Activated CD4-positive, alpha-beta memory T cell treated with anti-CD3 and anti-CD28 coated beads for 36 hours (primary cell): Measurements from ENCODE around the gene PSMA6. TPM values are rescaled to one million over a fixed set of nuclear protein-coding genes. Genes with fewer than 3 reads are reported as not detected.
"Not testable (repeated sequence)": the region's sequence is repeated elsewhere in the genome, so short reads cannot be mapped to it uniquely, and the experiment has no call there.

Experiments used
- CTCF ChIA-PET: fragments of 350-600 bp; sonication (Branson Sonifier 250); formaldehyde crosslinking; loops from one replicate; lab custom pipeline; 2021; ENCODE audit warnings: antibody characterized with exemption, inconsistent platforms; lab: Charles Lee
- POLR2A ChIA-PET: fragments of 350-600 bp; sonication (Branson Sonifier 250); formaldehyde crosslinking; loops from one replicate; lab custom pipeline; 2021; ENCODE audit warnings: antibody characterized with exemption; lab: Charles Lee
- DNase-seq: peaks from one replicate; pipeline ENCODE4 v3.0.0-alpha.2; 2020
- H3K27ac Mint-ChIP-seq: one replicate; pipeline ENCODE4 v1.8.0; 2021; ENCODE audit warnings: mixed read lengths
- H3K27me3 Mint-ChIP-seq: one replicate; pipeline ENCODE4 v1.8.0; 2021; ENCODE audit warnings: mixed read lengths
- H3K36me3 Mint-ChIP-seq: one replicate; pipeline ENCODE4 v1.8.0; 2021; ENCODE audit warnings: mixed read lengths
- H3K4me1 Mint-ChIP-seq: one replicate; pipeline ENCODE4 v1.8.0; 2021; ENCODE audit warnings: low read depth, mixed read lengths
- H3K4me3 Mint-ChIP-seq: one replicate; pipeline ENCODE4 v1.8.0; 2021; ENCODE audit warnings: mild to moderate bottlenecking, mixed read lengths
- H3K9me3 Mint-ChIP-seq: one replicate; pipeline ENCODE4 v1.8.0; 2021; ENCODE audit warnings: mixed read lengths
- intact Hi-C: fragments of 100-400 bp; cut with micrococcal nuclease; formaldehyde crosslinking; loops from one replicate; pipeline ENCODE4 v1.15.1; 2023
- total RNA-seq, 2 experiments: library from RNA; stranded (reverse); gene quantifications; one replicate each; pipeline ENCODE4 v1.2.3, GENCODE V29; 2021

The PSMA6 gene
- total RNA-seq, 2 experiments from 2014 or later: 407 to 425 TPM

GRCh38 chr14:35347323-35348043 is 55.3 kb downstream of the PSMA6 start:
- intact Hi-C loops: no loop called here
- POLR2A ChIA-PET: no interaction called here
- CTCF ChIA-PET: no interaction called here
- no peak overlapping the region for H3K4me3 Mint-ChIP-seq
- H3K27ac Mint-ChIP-seq: no peak overlapping the region
- no peaks in the 10 kb centered on the region for H3K36me3 Mint-ChIP-seq
- no peak for DNase-seq
- H3K27me3 Mint-ChIP-seq: no peaks in the 10 kb centered on the region
- peaks cover 3% of the 10 kb centered on the region for H3K4me1 Mint-ChIP-seq
- H3K9me3 Mint-ChIP-seq: no peaks in the 10 kb centered on the region

GRCh38 chr14:35348044-35348380 is 55.8 kb downstream of the PSMA6 start:
- H3K27ac Mint-ChIP-seq, DNase-seq, POLR2A ChIA-PET, CTCF ChIA-PET, H3K9me3 Mint-ChIP-seq, H3K36me3 Mint-ChIP-seq, H3K27me3 Mint-ChIP-seq, H3K4me1 Mint-ChIP-seq, H3K4me3 Mint-ChIP-seq, intact Hi-C loops: not testable (repeated sequence)

GRCh38 chr14:35349496-35350365 is 57.5 kb downstream of the PSMA6 start:
- peaks cover 5% of the 10 kb centered on the region for H3K4me1 Mint-ChIP-seq
- DNase-seq: no peak
- H3K4me3 Mint-ChIP-seq: no peak overlapping the region
- no peak overlapping the region for H3K27ac Mint-ChIP-seq
- H3K27me3 Mint-ChIP-seq: no peaks in the 10 kb centered on the region
- POLR2A ChIA-PET: no interaction called here
- no peaks in the 10 kb centered on the region for H3K36me3 Mint-ChIP-seq
- CTCF ChIA-PET: no interaction called here
- intact Hi-C loops: no loop called here
- H3K9me3 Mint-ChIP-seq: no peaks in the 10 kb centered on the region

- H3K36me3 Mint-ChIP-seq: no peaks in the 10 kb centered on the region
- H3K27me3 Mint-ChIP-seq: no peaks in the 10 kb centered on the region
- intact Hi-C loops: no loop called here
- CTCF ChIA-PET: interaction anchor here (0.6 to 1.1 kb wide), 3 partner anchors 53 to 1318 kb away, joined by 3 to 5 read pairs (median 5); partner anchors contain the start of gene NFKBIA
- POLR2A ChIA-PET: interaction anchor here (1.1 to 1.6 kb wide), 2 partner anchors 9 to 51 kb away, joined by 3 read pairs; no protein-coding TSS in a partner anchor
- H3K27ac Mint-ChIP-seq: no peak overlapping the region
- no peak overlapping the region for H3K4me3 Mint-ChIP-seq
- peaks cover 19% of the 10 kb centered on the region for H3K4me1 Mint-ChIP-seq
- no peak for DNase-seq
- H3K9me3 Mint-ChIP-seq: no peaks in the 10 kb centered on the region
Measured at GRCh38 chr14:35351497-35351896, 59.3 kb downstream of the PSMA6 start.

- no peaks in the 10 kb centered on the region for H3K27me3 Mint-ChIP-seq
- H3K4me3 Mint-ChIP-seq: no peak overlapping the region
- H3K9me3 Mint-ChIP-seq: no peaks in the 10 kb centered on the region
- DNase-seq: no peak
- H3K4me1 Mint-ChIP-seq: peaks cover 23% of the 10 kb centered on the region
- intact Hi-C loops: no loop called here
- ChIA-PET CTCF (interaction anchor here (0.6 to 1.1 kb wide), 3 partner anchors 53 to 1318 kb away, joined by 3 to 5 read pairs (median 5); partner anchors contain the start of gene NFKBIA), POLR2A (interaction anchor here (1.1 to 1.6 kb wide), 2 partner anchors 9 to 51 kb away, joined by 3 read pairs; no protein-coding TSS in a partner anchor)
- H3K27ac Mint-ChIP-seq: no peak overlapping the region
- H3K36me3 Mint-ChIP-seq: no peaks in the 10 kb centered on the region
Measured at GRCh38 chr14:35351897-35352273, 59.7 kb downstream of the PSMA6 start.

GRCh38 chr14:35352274-35353233 is 60.4 kb downstream of the PSMA6 start:
- no peak overlapping the region for H3K4me3 Mint-ChIP-seq
- no peak for DNase-seq
- H3K4me1 Mint-ChIP-seq: peaks cover 26% of the 10 kb centered on the region
- no peaks in the 10 kb centered on the region for H3K36me3 Mint-ChIP-seq
- ChIA-PET CTCF (interaction anchor here (1.1 kb wide), 1 partner anchor 123 kb away, joined by 5 read pairs; no protein-coding TSS in a partner anchor), POLR2A (interaction anchor here (1.1 to 1.6 kb wide), 2 partner anchors 8 to 50 kb away, joined by 3 read pairs; no protein-coding TSS in a partner anchor)
- H3K27ac Mint-ChIP-seq: no peak overlapping the region
- H3K9me3 Mint-ChIP-seq: no peaks in the 10 kb centered on the region
- H3K27me3 Mint-ChIP-seq: no peaks in the 10 kb centered on the region
- intact Hi-C loops: no loop called here

- DNase-seq: no peak
- ChIA-PET POLR2A (no interaction called here), CTCF (interaction anchor here (1.3 kb wide), 1 partner anchor 10 kb away, joined by 3 read pairs; no protein-coding TSS in a partner anchor)
- no peak overlapping the region for H3K27ac Mint-ChIP-seq
- no peak overlapping the region for H3K4me3 Mint-ChIP-seq
- no peaks in the 10 kb centered on the region for H3K9me3 Mint-ChIP-seq
- H3K27me3 Mint-ChIP-seq: no peaks in the 10 kb centered on the region
- intact Hi-C loops: no loop called here
- H3K36me3 Mint-ChIP-seq: no peaks in the 10 kb centered on the region
- peaks cover 26% of the 10 kb centered on the region for H3K4me1 Mint-ChIP-seq
Measured at GRCh38 chr14:35353409-35354172, 61.4 kb downstream of the PSMA6 start.

- H3K9me3 Mint-ChIP-seq, DNase-seq, CTCF ChIA-PET, H3K4me3 Mint-ChIP-seq, H3K36me3 Mint-ChIP-seq, intact Hi-C loops, H3K27me3 Mint-ChIP-seq: not testable (repeated sequence)
- Mint-ChIP-seq H3K4me1 (peaks cover 30% of the 10 kb centered on the region), H3K27ac (peak overlapping the region; percentile 79)
- POLR2A ChIA-PET: interaction anchor here (1.6 kb wide), 1 partner anchor 233 kb away, joined by 5 read pairs; the partner anchor contains the start of genes PPP2R3C and PRORP
Measured at GRCh38 chr14:35355235-35355634, 63.1 kb downstream of the PSMA6 start.

GRCh38 chr14:35355981-35356841 is 64.0 kb downstream of the PSMA6 start:
- intact Hi-C loops: loop anchor here (1.0 kb wide), 6 partner anchors 9 to 69 kb away; partner anchors contain the start of gene NFKBIA
- H3K9me3 Mint-ChIP-seq: no peaks in the 10 kb centered on the region
- H3K4me3 Mint-ChIP-seq: peak overlapping the region; percentile 17
- ChIA-PET CTCF (interaction anchor here (0.7 to 1.4 kb wide), 5 partner anchors 9 to 69 kb away, joined by 3 to 5 read pairs (median 3); partner anchors contain the start of gene NFKBIA), POLR2A (interaction anchor here (0.7 to 3.4 kb wide), 10 partner anchors 9 to 234 kb away, joined by 3 to 62 read pairs (median 8); partner anchors contain the start of genes NFKBIA, PPP2R3C, PRORP and PSMA6)
- H3K4me1 Mint-ChIP-seq: peaks cover 40% of the 10 kb centered on the region
- H3K36me3 Mint-ChIP-seq: no peaks in the 10 kb centered on the region
- H3K27me3 Mint-ChIP-seq: no peaks in the 10 kb centered on the region
- peak overlapping the region; percentile 79 for H3K27ac Mint-ChIP-seq
- peak; percentile 76 for DNase-seq

GRCh38 chr14:35359655-35360054 is 67.5 kb downstream of the PSMA6 start:
- DNase-seq, H3K27me3 Mint-ChIP-seq, H3K4me3 Mint-ChIP-seq, H3K9me3 Mint-ChIP-seq, H3K36me3 Mint-ChIP-seq, CTCF ChIA-PET, H3K27ac Mint-ChIP-seq: not testable (repeated sequence)
- intact Hi-C loops: loop anchor here (1.0 kb wide), 1 partner anchor 26 kb away; no protein-coding TSS in a partner anchor
- POLR2A ChIA-PET: interaction anchor here (2.2 kb wide), 1 partner anchor 44 kb away, joined by 14 read pairs; the partner anchor contains the start of gene NFKBIA
- peaks cover 39% of the 10 kb centered on the region for H3K4me1 Mint-ChIP-seq
